BJ (cell line): ENCODE measurements around the gene MRPL40. TPM values are rescaled to one million over a fixed set of nuclear protein-coding genes. Genes with fewer than 3 reads are reported as not detected.

Experiments used
- CTCF ChIA-PET: fragments of 350-600 bp; formaldehyde crosslinking; extraction: SDS; loops from one replicate; lab custom pipeline; 2021; ENCODE audit warnings: antibody characterized with exemption, inconsistent platforms; lab: Yijun Ruan, JAX
- POLR2A ChIA-PET: fragments of 300-600 bp; sonication (Branson Sonifier 250); formaldehyde crosslinking; extraction: SDS; loops from one replicate; lab custom pipeline; 2021; ENCODE audit warnings: antibody characterized with exemption; lab: Charles Lee
- DNase-seq: peaks from one replicate; pipeline ENCODE4 v3.0.0-alpha.2; 2011; ENCODE audit warnings: low read depth
- H3K27me3 ChIP-seq: 2 replicates; pipeline ENCODE4 v1.6.0; 2011; ENCODE audit warnings: low read length; ENCODE audit not compliant: control insufficient read depth, insufficient read depth
- H3K36me3 ChIP-seq: 2 replicates; pipeline ENCODE4 v1.5.1; 2011; ENCODE audit warnings: low read length; ENCODE audit not compliant: control insufficient read depth, insufficient read depth
- H3K4me3 ChIP-seq: 2 replicates; pipeline ENCODE4 v1.5.1; 2011; ENCODE audit warnings: low read depth, mild to moderate bottlenecking, control low read depth, low read length
- CTCF ChIP-seq: IDR thresholded peaks from 2 replicates; pipeline ENCODE4 v1.5.1; 2011; ENCODE audit warnings: low read depth, mild to moderate bottlenecking, control low read depth, inconsistent platforms, low read length, moderate library complexity; ENCODE audit not compliant: insufficient read depth
- polyA plus RNA-seq: library from polyadenylated mRNA; depleted of rRNA; stranded (reverse); fragments of >200 nt; gene quantifications from 2 replicates; pipeline ENCODE4 v1.2.3, GENCODE V29; 2011

Gene MRPL40
- polyA plus RNA-seq, 1 experiment, result 35.5 TPM

DNA sequence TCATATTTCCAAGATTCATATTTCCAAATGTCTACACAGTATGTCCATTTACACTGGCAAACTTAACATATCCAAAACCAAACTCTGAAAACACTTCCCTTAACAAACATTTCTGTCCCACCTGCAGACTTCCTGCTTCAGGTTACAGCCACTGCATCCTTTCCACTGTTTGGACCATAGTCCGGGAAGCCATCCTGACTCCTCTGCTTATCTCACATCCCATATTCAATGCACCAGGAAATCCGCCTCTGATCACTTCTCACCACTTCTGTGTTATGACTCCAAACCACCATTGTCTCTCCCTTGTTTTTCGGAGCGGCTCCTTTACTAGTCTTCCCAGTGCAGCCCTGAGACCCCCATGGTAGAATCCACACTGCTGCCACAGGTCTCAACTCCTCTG, 30.9 kb upstream of the MRPL40 start:
- no peak for TF ChIP-seq CTCF
- ChIA-PET POLR2A (no interaction called here), CTCF (interaction anchor here (1.1 kb wide), 1 partner anchor 257 kb away, joined by 5 read pairs; the partner anchor contains the start of gene ESS2)
- peaks cover 18% of the 10 kb centered on the region for H3K36me3 ChIP-seq
- H3K4me3 ChIP-seq, result no peak overlapping the region
- DNase-seq, result no peak
- no peaks in the 10 kb centered on the region for H3K27me3 ChIP-seq

DNA sequence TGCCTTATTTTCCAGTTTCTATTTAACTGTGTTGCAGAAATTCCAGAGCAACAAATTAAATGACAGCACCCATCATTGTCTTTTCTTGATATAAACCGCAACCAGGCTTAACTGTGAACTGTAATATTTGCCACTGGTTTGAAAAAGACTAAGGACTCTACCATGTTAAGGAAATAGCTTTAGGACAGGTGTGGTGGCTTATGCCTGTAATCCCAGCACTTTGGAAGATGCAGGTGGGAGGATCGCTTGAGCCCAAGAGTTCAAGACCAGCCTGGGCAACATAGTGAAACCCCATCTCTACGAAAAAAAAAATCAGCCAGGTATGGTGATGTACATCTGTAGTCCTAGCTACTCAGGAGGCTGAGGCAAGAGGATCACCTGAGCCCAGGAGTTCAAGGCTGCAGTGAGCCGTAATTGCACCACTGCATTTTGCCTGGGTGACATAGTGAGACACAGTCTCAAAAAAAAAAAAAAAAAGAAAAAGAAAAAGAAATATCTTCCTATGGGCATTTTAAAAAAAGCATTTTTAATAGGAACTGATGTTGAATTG, 29.6 kb upstream of the MRPL40 start:
- ChIA-PET CTCF (no interaction called here), POLR2A (no interaction called here)

DNA sequence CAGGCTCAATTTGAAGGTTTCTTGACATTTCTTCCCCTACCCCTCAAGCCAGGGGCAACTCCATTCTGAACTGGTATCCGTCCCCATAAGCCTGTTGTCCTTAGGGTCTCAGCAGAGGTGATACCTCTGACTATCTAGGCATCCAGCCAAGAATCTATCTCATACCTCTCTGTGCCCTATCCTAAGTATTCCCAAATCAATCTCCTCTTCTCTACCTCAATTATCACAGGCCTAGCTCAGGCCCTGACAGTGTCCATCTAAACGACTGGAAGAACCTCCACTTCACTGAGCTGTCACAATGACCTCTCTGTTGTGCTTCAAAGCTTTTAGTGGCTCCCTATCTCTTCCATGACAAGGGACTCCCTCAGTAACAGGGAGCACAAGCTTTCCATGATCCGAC, 27.7 kb upstream of the MRPL40 start:
- CTCF ChIA-PET, result interaction anchor here (1.3 to 1.6 kb wide), 2 partner anchors 11 to 14 kb away, joined by 3 to 5 read pairs; no protein-coding TSS in a partner anchor
- peaks cover 12% of the 10 kb centered on the region for H3K36me3 ChIP-seq
- H3K4me3 ChIP-seq, result no peak overlapping the region
- no peak for DNase-seq
- H3K27me3 ChIP-seq, result no peaks in the 10 kb centered on the region
- POLR2A ChIA-PET, result interaction anchor here (0.5 kb wide), 1 partner anchor 1104 kb away, joined by 3 read pairs; no protein-coding TSS in a partner anchor
- no peak for TF ChIP-seq CTCF

More for the DNA sequence above, 29.6 kb upstream of the MRPL40 start:
- no peak for DNase-seq
- peaks cover 13% of the 10 kb centered on the region for H3K36me3 ChIP-seq
- no peak overlapping the region for H3K4me3 ChIP-seq
- no peaks in the 10 kb centered on the region for H3K27me3 ChIP-seq
- TF ChIP-seq CTCF, result no peak

- DNase-seq, result no peak
- no peak for TF ChIP-seq CTCF
- Histone ChIP-seq H3K4me3 (no peak overlapping the region), H3K36me3 (peaks cover 12% of the 10 kb centered on the region), H3K27me3 (no peaks in the 10 kb centered on the region)
- CTCF ChIA-PET, result interaction anchor here (1.3 to 1.6 kb wide), 2 partner anchors 12 to 15 kb away, joined by 3 to 5 read pairs; no protein-coding TSS in a partner anchor
- POLR2A ChIA-PET, result interaction anchor here (0.5 kb wide), 1 partner anchor 1104 kb away, joined by 3 read pairs; no protein-coding TSS in a partner anchor
These were observed 27.2 kb upstream of the MRPL40 start for GRCh38 chr22:19405133-19405532.

DNA sequence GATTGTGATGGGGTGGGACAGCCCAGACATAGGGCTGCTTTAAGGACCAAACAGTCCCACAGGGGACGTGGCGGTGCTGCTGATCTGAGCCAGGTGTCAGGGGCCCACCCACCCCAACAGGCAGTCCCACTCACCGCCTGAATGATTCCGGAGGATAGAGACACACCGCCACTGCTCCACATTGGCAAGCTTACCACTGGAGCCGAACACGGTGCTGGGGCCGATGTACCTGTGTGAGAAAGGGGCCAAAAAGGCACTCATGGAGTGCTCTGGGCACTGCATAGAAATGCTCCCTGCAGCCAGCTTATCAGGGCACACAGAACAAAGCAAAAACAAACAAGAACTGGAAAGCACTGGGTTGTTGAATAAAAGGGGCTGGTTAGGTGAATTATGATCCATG, 26.7 kb upstream of the MRPL40 start:
- no peak for DNase-seq
- TF ChIP-seq CTCF, result no peak
- H3K36me3 ChIP-seq, result peaks cover 12% of the 10 kb centered on the region
- CTCF ChIA-PET, result interaction anchor here (1.6 kb wide), 1 partner anchor 12 kb away, joined by 5 read pairs; no protein-coding TSS in a partner anchor
- POLR2A ChIA-PET, result no interaction called here
- H3K4me3 ChIP-seq, result no peak overlapping the region
- H3K27me3 ChIP-seq, result no peaks in the 10 kb centered on the region
